Adrenal gland (tissue), 5 donors: ENCODE measurements around the gene FLYWCH1.

Experiments
- POLR2A ChIP-seq, 2 donors: fragments of 450-650 bp; IDR thresholded peaks; one replicate each; pipeline ENCODE4 v1.6.1; 2017; ENCODE audit warnings: antibody characterized with exemption in 2 of 2, mild to moderate bottlenecking in 2 of 2, moderate library complexity in 1 of 2
- TF ChIP-seq, protein P1 (sequence below), 6 experiments: fragments of 450-650 bp in 4 of 6; fragments of 200-600 bp in 2 of 6; sonication (generic) in 1 of 6; IDR thresholded peaks; 1 replicate in 5 of 6; 2 replicates in 1 of 6; pipeline versions ENCODE4 v1.5.1 to v1.8.0; 2016 to 2021; ENCODE audit warnings: antibody characterized with exemption in 6 of 6, mild to moderate bottlenecking in 2 of 6, moderate library complexity in 1 of 6
- donor health status: DM: no; HTN: no; CAD: no.

DNA sequence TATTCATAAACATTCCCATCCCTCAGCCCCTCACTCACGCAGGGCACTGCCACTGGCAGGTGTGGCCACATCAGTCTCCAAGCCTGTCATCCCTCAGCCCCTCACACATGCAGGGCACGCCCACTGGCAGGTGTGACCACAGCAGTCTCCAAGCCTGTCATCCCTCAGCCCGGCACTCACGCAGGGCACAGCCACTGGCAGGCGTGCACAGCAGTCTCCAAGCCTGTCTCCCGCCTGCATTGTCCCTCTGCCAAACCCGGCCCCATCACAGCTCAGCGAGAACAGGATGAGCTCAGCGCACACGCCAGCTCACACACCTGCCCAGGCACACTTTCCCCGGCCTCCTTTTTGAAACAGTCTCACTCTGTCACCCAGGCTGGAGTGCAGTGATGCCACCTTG lies 40.9 kb downstream of the FLYWCH1 start:
- TF ChIP-seq, protein P1, sequence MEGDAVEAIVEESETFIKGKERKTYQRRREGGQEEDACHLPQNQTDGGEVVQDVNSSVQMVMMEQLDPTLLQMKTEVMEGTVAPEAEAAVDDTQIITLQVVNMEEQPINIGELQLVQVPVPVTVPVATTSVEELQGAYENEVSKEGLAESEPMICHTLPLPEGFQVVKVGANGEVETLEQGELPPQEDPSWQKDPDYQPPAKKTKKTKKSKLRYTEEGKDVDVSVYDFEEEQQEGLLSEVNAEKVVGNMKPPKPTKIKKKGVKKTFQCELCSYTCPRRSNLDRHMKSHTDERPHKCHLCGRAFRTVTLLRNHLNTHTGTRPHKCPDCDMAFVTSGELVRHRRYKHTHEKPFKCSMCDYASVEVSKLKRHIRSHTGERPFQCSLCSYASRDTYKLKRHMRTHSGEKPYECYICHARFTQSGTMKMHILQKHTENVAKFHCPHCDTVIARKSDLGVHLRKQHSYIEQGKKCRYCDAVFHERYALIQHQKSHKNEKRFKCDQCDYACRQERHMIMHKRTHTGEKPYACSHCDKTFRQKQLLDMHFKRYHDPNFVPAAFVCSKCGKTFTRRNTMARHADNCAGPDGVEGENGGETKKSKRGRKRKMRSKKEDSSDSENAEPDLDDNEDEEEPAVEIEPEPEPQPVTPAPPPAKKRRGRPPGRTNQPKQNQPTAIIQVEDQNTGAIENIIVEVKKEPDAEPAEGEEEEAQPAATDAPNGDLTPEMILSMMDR (IDR thresholded peaks at IDR 0.05) = no peak
- no peak for TF ChIP-seq POLR2A (IDR thresholded peaks at IDR 0.05)
